DOHH2 (cell line): Measurements from ENCODE around the gene TMEM14A.

Source experiments
- H3F3A ChIP-seq: fragments of 200-600 bp; sonication (generic), shearing (Covaris generic); 2 replicates; pipeline ENCODE4 v1.6.0; 2016; ENCODE audit warnings: antibody characterized with exemption, mild to moderate bottlenecking; ENCODE audit not compliant: control insufficient read depth, insufficient read depth
- H3K27ac ChIP-seq: fragments of 200-600 bp; sonication (generic); 2 replicates; pipeline ENCODE4 v1.5.1; 2014; ENCODE audit warnings: low read depth, mild to moderate bottlenecking, low read length, moderate library complexity
- H3K27me3 ChIP-seq: fragments of 200-600 bp; sonication (generic); 2 replicates; pipeline ENCODE4 v1.6.1; 2014; ENCODE audit warnings: mild to moderate bottlenecking, low read length, mixed read lengths; ENCODE audit not compliant: control insufficient read depth
- H3K36me3 ChIP-seq: fragments of 200-600 bp; sonication (generic); 2 replicates; pipeline ENCODE4 v1.6.1; 2014; ENCODE audit warnings: mild to moderate bottlenecking, low read length, moderate library complexity, mixed read lengths; ENCODE audit not compliant: control insufficient read depth
- H3K4me1 ChIP-seq: fragments of 200-600 bp; sonication (generic); 2 replicates; pipeline ENCODE4 v1.6.1; 2014; ENCODE audit warnings: mild to moderate bottlenecking, low read length, mixed read lengths; ENCODE audit not compliant: control insufficient read depth
- H3K4me2 ChIP-seq: fragments of 200-600 bp; sonication (generic); 2 replicates; pipeline ENCODE4 v1.6.0; 2014; ENCODE audit warnings: mild to moderate bottlenecking, low read length, moderate library complexity
- H3K4me3 ChIP-seq: fragments of 200-600 bp; sonication (generic); 2 replicates; pipeline ENCODE4 v1.5.1; 2014; ENCODE audit warnings: mild to moderate bottlenecking, low read length, mixed read lengths
- H3K79me2 ChIP-seq: fragments of 200-600 bp; sonication (generic); 2 replicates; pipeline ENCODE4 v1.6.1; 2014; ENCODE audit warnings: mild to moderate bottlenecking, low read length, mixed read lengths; ENCODE audit not compliant: control insufficient read depth
- H3K9me2 ChIP-seq: fragments of 200-600 bp; sonication (generic); replicated peaks from 2 replicates; pipeline ENCODE4 v1.6.1; 2014; ENCODE audit warnings: mild to moderate bottlenecking, low read length, mixed read lengths; ENCODE audit not compliant: control insufficient read depth
- H3K9me3 ChIP-seq: fragments of 200-600 bp; sonication (generic); 2 replicates; pipeline ENCODE4 v1.6.1; 2014; ENCODE audit warnings: antibody characterized with exemption, low read length, mixed read lengths; ENCODE audit not compliant: control insufficient read depth, insufficient read depth
- H4K20me1 ChIP-seq: fragments of 200-600 bp; sonication (generic); 2 replicates; pipeline ENCODE4 v1.6.0; 2014; ENCODE audit warnings: low read depth, mild to moderate bottlenecking, antibody characterized with exemption, low read length, moderate library complexity; ENCODE audit not compliant: control insufficient read depth, insufficient read depth
- CTCF ChIP-seq: fragments of 200-600 bp; sonication (generic); IDR thresholded peaks from one replicate; pipeline ENCODE4 v1.5.1; 2014; ENCODE audit warnings: antibody characterized with exemption, mild to moderate bottlenecking, low read depth, low read length; ENCODE audit not compliant: poor library complexity, severe bottlenecking
- EZH2phosphoT487 ChIP-seq: fragments of 200-600 bp; sonication (generic); IDR thresholded peaks from 2 replicates; pipeline ENCODE4 v1.6.1; 2017; ENCODE audit warnings: borderline replicate concordance, mild to moderate bottlenecking, antibody characterized with exemption, low read length, moderate library complexity, mixed read lengths

TMEM14A gene

GRCh38 chr6:52733172-52733571 lies 62.3 kb downstream of the TMEM14A start:
- Histone ChIP-seq H3F3A (no peaks in the 10 kb centered on the region), H3K27me3 (no peaks in the 10 kb centered on the region), H3K4me3 (no peak overlapping the region), H3K27ac (no peak overlapping the region), H3K9me2 (no peaks in the 10 kb centered on the region), H3K79me2 (no peaks in the 10 kb centered on the region), H3K9me3 (no peaks in the 10 kb centered on the region), H4K20me1 (no peaks in the 10 kb centered on the region), H3K4me2 (no peak overlapping the region), H3K4me1 (no peaks in the 10 kb centered on the region), H3K36me3 (no peaks in the 10 kb centered on the region)
- TF ChIP-seq CTCF: no peak
- TF ChIP-seq EZH2phosphoT487: no peak

- no peaks in the 10 kb centered on the region for H3K9me3 ChIP-seq
- H3K4me3 ChIP-seq: no peak overlapping the region
- H3K9me2 ChIP-seq: no peaks in the 10 kb centered on the region
- no peaks in the 10 kb centered on the region for H3K79me2 ChIP-seq
- no peak overlapping the region for H3K27ac ChIP-seq
- no peaks in the 10 kb centered on the region for H3K27me3 ChIP-seq
- H3K4me2 ChIP-seq: no peak overlapping the region
- H4K20me1 ChIP-seq: no peaks in the 10 kb centered on the region
- H3F3A ChIP-seq: no peaks in the 10 kb centered on the region
- TF ChIP-seq EZH2phosphoT487 (no peak), CTCF (no peak)
- H3K36me3 ChIP-seq: no peaks in the 10 kb centered on the region
- no peaks in the 10 kb centered on the region for H3K4me1 ChIP-seq
Measured at GRCh38 chr6:52734072-52734471, 63.2 kb downstream of the TMEM14A start.

- Histone ChIP-seq H3K4me1 (no peaks in the 10 kb centered on the region), H3K9me2 (no peaks in the 10 kb centered on the region), H3K4me2 (no peak overlapping the region), H3K27me3 (no peaks in the 10 kb centered on the region), H3K4me3 (no peak overlapping the region), H3K27ac (no peak overlapping the region), H4K20me1 (no peaks in the 10 kb centered on the region), H3K36me3 (no peaks in the 10 kb centered on the region), H3K9me3 (no peaks in the 10 kb centered on the region), H3K79me2 (no peaks in the 10 kb centered on the region), H3F3A (no peaks in the 10 kb centered on the region)
- no peak for TF ChIP-seq CTCF
- no peak for TF ChIP-seq EZH2phosphoT487
Measured at GRCh38 chr6:52735071-52735470, 64.2 kb downstream of the TMEM14A start.

GRCh38 chr6:52736145-52736544 lies 65.2 kb downstream of the TMEM14A start:
- no peaks in the 10 kb centered on the region for H3K9me2 ChIP-seq
- no peaks in the 10 kb centered on the region for H4K20me1 ChIP-seq
- no peaks in the 10 kb centered on the region for H3F3A ChIP-seq
- TF ChIP-seq EZH2phosphoT487 (no peak), CTCF (no peak)
- no peak overlapping the region for H3K4me2 ChIP-seq
- H3K9me3 ChIP-seq: no peaks in the 10 kb centered on the region
- H3K4me3 ChIP-seq: no peak overlapping the region
- no peaks in the 10 kb centered on the region for H3K4me1 ChIP-seq
- H3K27me3 ChIP-seq: no peaks in the 10 kb centered on the region
- H3K79me2 ChIP-seq: no peaks in the 10 kb centered on the region
- H3K27ac ChIP-seq: no peak overlapping the region
- no peaks in the 10 kb centered on the region for H3K36me3 ChIP-seq
